ENCODE results near the gene PLCH2.
A peak's percentile ranks its signal among the peaks of the same experiment; 100 is the strongest.
"Not testable (repeated sequence)": the region's sequence is repeated elsewhere in the genome, so short reads cannot be mapped to it uniquely, and the experiment has no call there.

The PLCH2 gene

GRCh38 chr1:2547210-2548067 lies 71.3 kb downstream of the PLCH2 start:
- ATAC-seq (peak; percentile 62), DNase-seq (ENCODE audit: low spot score in 2 of 2) (peak; percentile 49 to 80)

DNA sequence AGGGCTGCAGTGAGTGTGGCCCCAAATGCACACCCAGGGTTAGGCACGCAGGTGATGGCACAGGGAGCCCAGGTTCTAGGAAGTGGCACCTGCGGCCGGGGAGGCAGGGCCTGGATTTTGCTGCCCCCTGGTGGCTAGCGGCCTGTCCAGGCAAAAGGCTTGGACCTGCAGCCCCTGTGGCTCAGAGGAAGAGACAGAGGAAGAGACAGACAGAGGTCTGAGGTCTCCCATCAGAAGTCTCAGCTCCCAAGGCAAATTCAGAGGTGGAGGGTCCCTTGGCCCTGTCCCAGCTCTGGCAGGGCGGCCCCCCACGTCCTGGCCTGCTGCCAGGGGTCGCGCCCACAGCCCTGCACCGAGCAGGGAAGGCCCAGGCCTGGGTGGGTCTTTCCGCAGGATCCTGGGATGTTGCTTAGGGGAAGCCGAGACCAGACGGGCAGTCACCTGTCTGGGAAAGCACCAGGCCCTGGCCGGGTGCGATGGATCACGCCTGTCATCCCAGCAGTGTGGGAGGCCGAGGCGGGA lies 72.0 kb downstream of the PLCH2 start:
- Mint-ChIP-seq H3K9me3 (no peaks in the 10 kb centered on the region), H3K36me3 (peaks cover 32% of the 10 kb centered on the region), H3K4me1 (peaks cover 19% of the 10 kb centered on the region), H3K27ac (peak overlapping the region; percentile 89), H3K4me3 (peak overlapping the region; percentile 88)
- DNase-seq (ENCODE audit: low spot score in 2 of 2) (peak; percentile 85 to 93), ATAC-seq (peak; percentile 60)

More at GRCh38 chr1:2547210-2548067, 71.3 kb downstream of the PLCH2 start:
- Mint-ChIP-seq H3K27ac (peak overlapping the region; percentile 89), H3K4me3 (peak overlapping the region; percentile 88), H3K36me3 (peaks cover 32% of the 10 kb centered on the region), H3K9me3 (no peaks in the 10 kb centered on the region), H3K4me1 (peaks cover 19% of the 10 kb centered on the region)

GRCh38 chr1:2549367-2550029 lies 73.4 kb downstream of the PLCH2 start:
- peaks cover 29% of the 10 kb centered on the region for H3K4me1 Mint-ChIP-seq
- ATAC-seq; H3K9me3 Mint-ChIP-seq; DNase-seq (ENCODE audit: low spot score in 2 of 2): not testable (repeated sequence)
- peak overlapping the region; percentile 88 for H3K4me3 Mint-ChIP-seq
- peak overlapping the region; percentile 89 for H3K27ac Mint-ChIP-seq
- peaks cover 32% of the 10 kb centered on the region for H3K36me3 Mint-ChIP-seq

DNA sequence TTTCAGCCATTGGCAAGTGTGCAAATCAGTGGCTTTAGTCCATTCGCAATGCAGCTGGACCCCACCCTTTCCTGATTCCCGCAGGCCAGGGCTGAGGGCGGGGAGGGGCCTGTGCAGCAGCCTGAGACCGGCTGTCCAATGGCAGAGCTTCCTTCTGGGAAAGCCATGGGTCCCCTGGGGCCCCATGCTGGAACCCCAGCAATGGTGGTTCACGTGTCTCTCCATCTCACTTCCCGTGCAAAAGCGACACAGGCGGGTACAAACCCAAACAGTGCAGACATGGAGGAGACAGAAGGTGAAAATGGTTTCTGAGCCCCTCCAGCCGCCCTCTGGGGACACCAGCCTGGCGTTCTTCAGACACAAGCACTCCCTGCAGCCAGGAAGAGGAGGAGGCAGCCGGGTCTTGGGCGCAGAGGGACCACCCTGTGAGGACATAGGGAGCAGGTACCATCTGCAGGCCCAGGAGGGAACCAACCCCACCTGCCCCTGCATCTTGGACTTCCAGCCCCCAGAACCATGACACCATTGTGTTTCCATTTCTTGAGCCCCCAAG lies 74.3 kb downstream of the PLCH2 start:
- not testable (repeated sequence) for DNase-seq (ENCODE audit: low spot score in 2 of 2); H3K9me3 Mint-ChIP-seq; ATAC-seq
- Mint-ChIP-seq H3K36me3 (peaks cover 33% of the 10 kb centered on the region), H3K4me3 (peak overlapping the region; percentile 88), H3K4me1 (peaks cover 37% of the 10 kb centered on the region), H3K27ac (peak overlapping the region; percentile 89)

DNA sequence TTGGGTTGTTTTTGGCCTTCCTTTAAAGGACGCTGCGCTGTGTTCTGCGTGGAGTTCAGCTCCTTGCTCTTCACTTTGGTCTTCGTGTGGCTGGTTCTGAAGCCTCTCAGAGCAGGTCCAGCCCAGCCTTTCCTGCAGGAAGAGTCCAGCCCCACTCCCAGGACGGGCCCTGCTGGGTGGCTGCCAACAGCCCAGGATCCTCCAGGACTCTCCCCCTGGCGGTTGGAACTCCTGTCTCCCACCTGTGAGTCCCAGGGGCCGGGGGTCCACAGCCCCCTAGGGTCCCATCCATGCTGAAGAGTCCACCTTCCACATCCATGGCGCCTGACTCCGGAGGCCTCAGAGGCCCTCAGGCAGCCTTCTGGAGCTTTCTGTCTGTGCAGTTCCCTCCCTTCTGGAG lies 75.5 kb downstream of the PLCH2 start:
- not testable (repeated sequence) for ATAC-seq; DNase-seq (ENCODE audit: low spot score in 2 of 2); H3K4me3 Mint-ChIP-seq; H3K9me3 Mint-ChIP-seq
- Mint-ChIP-seq H3K4me1 (peaks cover 45% of the 10 kb centered on the region), H3K27ac (peak overlapping the region; percentile 80), H3K36me3 (peaks cover 40% of the 10 kb centered on the region)

- no peak for ATAC-seq
- Mint-ChIP-seq H3K27ac (no peak overlapping the region), H3K4me1 (peaks cover 46% of the 10 kb centered on the region), H3K9me3 (no peaks in the 10 kb centered on the region), H3K36me3 (peaks cover 39% of the 10 kb centered on the region), H3K4me3 (no peak overlapping the region)
- no peak for DNase-seq (ENCODE audit: low spot score in 2 of 2)
Measured at GRCh38 chr1:2552189-2552588, 76.1 kb downstream of the PLCH2 start.

DNA sequence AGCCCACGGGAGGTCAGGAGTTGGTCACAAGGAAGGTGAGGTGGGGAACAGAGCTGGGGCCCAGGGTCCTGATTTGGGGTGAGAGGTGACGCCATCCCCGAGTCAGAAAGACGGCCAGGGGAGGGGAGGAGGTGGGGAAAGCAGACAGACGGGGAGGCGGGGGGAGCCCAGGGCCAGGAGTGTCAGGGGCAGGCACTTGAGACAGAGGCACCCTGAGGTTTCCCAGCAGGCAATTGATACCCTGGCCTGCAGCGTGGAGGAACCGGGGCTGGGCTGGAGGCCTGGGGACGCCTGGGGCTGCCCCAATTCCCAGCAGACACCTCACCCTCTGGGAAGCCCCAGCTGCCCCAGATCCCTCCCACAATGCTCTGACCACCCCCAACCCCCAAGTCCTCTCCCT lies 77.0 kb downstream of the PLCH2 start:
- not testable (repeated sequence) for H3K4me3 Mint-ChIP-seq; H3K9me3 Mint-ChIP-seq; H3K27ac Mint-ChIP-seq; ATAC-seq; DNase-seq (ENCODE audit: low spot score in 2 of 2)
- peaks cover 47% of the 10 kb centered on the region for H3K4me1 Mint-ChIP-seq
- peaks cover 35% of the 10 kb centered on the region for H3K36me3 Mint-ChIP-seq

DNA sequence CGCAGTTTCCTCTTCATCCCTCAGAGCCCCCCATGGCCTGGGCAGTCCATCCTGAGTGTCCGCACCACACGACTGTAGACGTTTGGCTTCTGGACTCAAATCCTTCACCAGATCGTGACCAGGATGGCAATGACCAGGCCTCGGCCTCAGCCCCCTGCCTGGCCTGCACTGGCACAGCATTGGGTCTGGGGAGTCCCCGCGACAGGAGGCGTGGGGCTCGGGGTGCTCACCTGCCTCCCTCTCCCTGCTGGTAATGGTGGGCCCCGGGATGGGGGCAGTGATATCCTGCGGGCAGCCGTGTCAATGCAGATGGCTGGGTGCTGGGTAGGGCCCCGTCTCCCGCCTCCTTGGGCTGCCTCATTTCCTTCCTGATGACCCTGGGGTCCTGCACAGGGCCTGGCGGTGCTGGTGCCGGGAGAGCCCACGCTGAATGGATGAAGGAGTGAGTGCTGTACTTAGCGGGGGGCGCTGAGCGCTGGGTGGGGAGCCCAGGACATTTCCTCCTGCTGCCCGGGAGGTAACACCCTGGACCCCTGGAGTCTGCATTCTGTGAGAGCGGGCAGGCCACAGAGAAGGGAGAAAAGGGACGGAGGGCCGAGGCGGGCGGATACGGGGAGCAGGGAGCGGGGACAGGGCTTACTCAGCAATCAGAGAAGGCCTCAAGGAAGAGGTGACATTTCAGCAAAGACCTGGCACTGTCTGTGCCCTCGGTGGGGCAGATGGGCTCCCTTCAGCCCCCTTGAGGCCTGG lies 78.0 kb downstream of the PLCH2 start:
- peak overlapping the region; percentile 99 for H3K4me3 Mint-ChIP-seq
- peaks cover 52% of the 10 kb centered on the region for H3K4me1 Mint-ChIP-seq
- H3K36me3 Mint-ChIP-seq, result peaks cover 35% of the 10 kb centered on the region

DNA sequence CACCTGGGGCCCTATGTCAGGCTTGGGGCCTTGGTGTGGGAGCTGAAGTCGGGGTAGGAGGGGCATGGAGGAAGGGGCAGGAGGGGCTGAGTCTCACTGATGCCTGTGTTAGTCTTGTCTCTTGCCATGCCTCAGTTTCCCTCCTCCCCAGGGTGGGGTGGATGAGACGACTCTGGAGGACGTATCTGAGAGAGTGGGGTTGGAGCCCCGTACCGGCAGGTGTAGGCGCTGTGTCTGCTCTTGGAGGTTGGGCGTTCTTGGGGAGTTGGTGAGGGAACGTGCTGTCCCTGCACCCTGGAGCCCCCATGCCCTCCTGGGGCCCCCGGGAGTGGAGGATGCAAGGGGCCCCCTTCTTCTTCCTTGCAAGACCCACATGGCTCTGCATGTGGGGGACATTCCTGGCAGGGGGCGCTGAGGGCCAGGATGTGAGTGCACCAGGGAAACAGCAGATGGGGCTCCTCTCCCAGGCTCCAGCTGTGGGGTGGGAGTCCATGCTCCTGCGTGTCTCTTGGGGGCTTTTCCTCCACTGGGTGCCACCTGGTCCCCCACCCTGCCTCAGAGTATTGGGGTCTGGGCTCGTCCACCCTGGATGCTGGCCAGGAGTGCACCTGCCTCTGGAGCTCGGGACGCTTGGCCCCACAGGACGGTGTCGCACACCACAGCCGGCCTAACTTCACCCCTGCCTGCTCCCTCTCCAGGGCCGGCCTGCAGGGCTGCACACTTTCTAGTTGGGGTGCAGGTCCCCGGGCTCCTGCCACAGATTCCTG lies 78.7 kb downstream of the PLCH2 start:
- Mint-ChIP-seq H3K9me3 (no peaks in the 10 kb centered on the region), H3K4me1 (peaks cover 46% of the 10 kb centered on the region), H3K36me3 (peaks cover 36% of the 10 kb centered on the region), H3K4me3 (peak overlapping the region; percentile 99), H3K27ac (peak overlapping the region; percentile 99)
- DNase-seq (ENCODE audit: low spot score in 2 of 2) (peak in 1 of 2 donors; percentile 65), ATAC-seq (no peak)

More for the DNA sequence above, 78.0 kb downstream of the PLCH2 start:
- ATAC-seq (no peak), DNase-seq (ENCODE audit: low spot score in 2 of 2) (no peak)
- Mint-ChIP-seq H3K27ac (peak overlapping the region; percentile 99), H3K9me3 (no peaks in the 10 kb centered on the region)
